Peyer's patch (tissue), 4 donors: ENCODE measurements around the gene MAOB. TPM values are rescaled to one million over a fixed set of nuclear protein-coding genes. Genes with fewer than 3 reads are reported as not detected.
"Not testable (repeated sequence)": the region's sequence is repeated elsewhere in the genome, so short reads cannot be mapped to it uniquely, and the experiment has no call there.

Source experiments
- DNase-seq, 3 donors: peaks; one replicate each; pipeline ENCODE4 v3.0.0-alpha.2; 2017 to 2019
- H3K27ac ChIP-seq, 4 donors: fragments of 200-600 bp; sonication (generic); one replicate each; pipeline ENCODE4 v1.5.1; 2016 to 2019
- H3K27me3 ChIP-seq, 2 donors: fragments of 200-600 bp; sonication (generic); one replicate each; pipeline ENCODE4 v1.5.1; 2019
- H3K36me3 ChIP-seq, 3 donors: fragments of 200-600 bp; sonication (generic); one replicate each; pipeline ENCODE4 v1.5.1; 2016 to 2019
- H3K4me1 ChIP-seq, 4 donors: fragments of 200-600 bp; sonication (generic); one replicate each; pipeline ENCODE4 v1.5.1; 2016 to 2019
- H3K4me3 ChIP-seq, 4 donors: fragments of 200-600 bp; sonication (generic); 1 replicate in 3 of 4; 2 replicates in 1 of 4; pipeline ENCODE4 v1.5.1; 2016 to 2019; ENCODE audit warnings: mild to moderate bottlenecking in 1 of 4
- H3K9me3 ChIP-seq, 4 donors: fragments of 200-600 bp; sonication (generic); one replicate each; pipeline ENCODE4 v1.5.1; 2016 to 2019; ENCODE audit warnings: mild to moderate bottlenecking in 1 of 4
- POLR2A ChIP-seq, 2 donors: fragments of 450-650 bp; IDR thresholded peaks; one replicate each; pipeline ENCODE4 v1.5.1; 2017; ENCODE audit warnings: antibody characterized with exemption in 2 of 2, mild to moderate bottlenecking in 2 of 2, moderate library complexity in 2 of 2
- total RNA-seq, 4 donors: library from RNA; depleted of rRNA; stranded (reverse); fragments of >200 nt; gene quantifications; one replicate each; pipeline ENCODE4 v1.1.0, GENCODE V29; 2016
- TF ChIP-seq, protein P1 (sequence below), 6 experiments: fragments of 450-650 bp in 4 of 6; fragments of 200-600 bp in 2 of 6; sonication (generic) in 1 of 6; IDR thresholded peaks; one replicate each; pipeline ENCODE4 v1.5.1; 2017 to 2019; ENCODE audit warnings: antibody characterized with exemption in 6 of 6, mild to moderate bottlenecking in 3 of 6, moderate library complexity in 1 of 6

Gene MAOB
- total RNA-seq, result 10 to 100 TPM; 13.2 to 81.8 (median 64.2) TPM

DNA sequence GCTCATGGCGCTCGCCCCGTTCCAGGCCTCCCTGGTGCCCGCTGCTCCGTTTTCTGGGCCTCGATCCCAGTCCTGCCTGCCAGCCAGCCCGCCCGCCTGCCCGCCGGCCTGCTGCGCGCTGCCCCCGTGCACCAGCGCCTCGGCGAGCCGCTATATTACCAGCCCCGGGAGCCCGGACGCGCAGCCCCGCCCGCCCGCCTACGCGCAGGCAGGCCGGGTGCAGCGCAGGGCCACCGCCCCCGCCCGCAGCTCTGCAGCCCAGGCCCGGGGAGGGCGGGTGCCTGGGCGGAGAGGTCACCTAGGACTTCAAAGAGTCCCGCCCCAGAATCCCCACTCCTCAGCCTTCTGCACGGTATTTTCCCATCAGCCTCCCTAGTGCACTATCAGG lies at the start of gene MAOB:
TSS of gene MAOB (minus strand) at position 157 of the 388 bp plus-strand sequence. CDS start at position 6, 151 bp downstream.
- DNase-seq, result peak in 2 of 3 donors; percentile 56 to 76
- H3K4me3 ChIP-seq, result peak within 1 kb of the TSS; percentile 20 to 57 (median 39)
- H3K4me1 ChIP-seq, result no peaks in the 10 kb centered on the region
- H3K36me3 ChIP-seq, result no peaks in the 10 kb centered on the region
- H3K9me3 ChIP-seq, result no peaks in the 10 kb centered on the region
- no peaks in the 10 kb centered on the region for H3K27me3 ChIP-seq
- TF ChIP-seq, protein P1, sequence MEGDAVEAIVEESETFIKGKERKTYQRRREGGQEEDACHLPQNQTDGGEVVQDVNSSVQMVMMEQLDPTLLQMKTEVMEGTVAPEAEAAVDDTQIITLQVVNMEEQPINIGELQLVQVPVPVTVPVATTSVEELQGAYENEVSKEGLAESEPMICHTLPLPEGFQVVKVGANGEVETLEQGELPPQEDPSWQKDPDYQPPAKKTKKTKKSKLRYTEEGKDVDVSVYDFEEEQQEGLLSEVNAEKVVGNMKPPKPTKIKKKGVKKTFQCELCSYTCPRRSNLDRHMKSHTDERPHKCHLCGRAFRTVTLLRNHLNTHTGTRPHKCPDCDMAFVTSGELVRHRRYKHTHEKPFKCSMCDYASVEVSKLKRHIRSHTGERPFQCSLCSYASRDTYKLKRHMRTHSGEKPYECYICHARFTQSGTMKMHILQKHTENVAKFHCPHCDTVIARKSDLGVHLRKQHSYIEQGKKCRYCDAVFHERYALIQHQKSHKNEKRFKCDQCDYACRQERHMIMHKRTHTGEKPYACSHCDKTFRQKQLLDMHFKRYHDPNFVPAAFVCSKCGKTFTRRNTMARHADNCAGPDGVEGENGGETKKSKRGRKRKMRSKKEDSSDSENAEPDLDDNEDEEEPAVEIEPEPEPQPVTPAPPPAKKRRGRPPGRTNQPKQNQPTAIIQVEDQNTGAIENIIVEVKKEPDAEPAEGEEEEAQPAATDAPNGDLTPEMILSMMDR (IDR thresholded peaks at IDR 0.05), result no peak
- peak in 1 of 2 donors; percentile 43 for TF ChIP-seq POLR2A (IDR thresholded peaks at IDR 0.05)
- peak within 1 kb of the TSS in 3 of 4 donors; percentile 62 to 90 (median 86) for H3K27ac ChIP-seq

DNA sequence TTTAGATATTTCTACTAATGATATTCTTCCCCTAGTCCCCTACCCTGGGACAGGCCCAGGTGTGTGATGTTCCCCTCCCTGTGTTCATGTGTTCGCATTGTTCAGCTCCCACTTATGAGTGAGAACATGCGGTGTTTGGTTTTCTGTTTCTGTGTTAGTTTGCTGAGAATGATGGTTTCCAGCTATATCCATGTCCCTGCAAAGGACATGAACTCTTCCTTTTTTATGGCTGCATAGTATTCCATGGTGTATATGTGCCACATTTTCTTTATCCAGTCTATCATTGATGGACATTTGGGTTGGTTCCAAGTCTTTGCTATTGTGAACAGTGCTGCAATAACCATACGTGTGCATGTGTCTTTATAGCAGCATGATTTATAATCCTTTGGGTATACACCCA lies 39.8 kb upstream of the MAOB start:
- not testable (repeated sequence) for H3K27me3 ChIP-seq, H3K36me3 ChIP-seq, DNase-seq, H3K27ac ChIP-seq, H3K9me3 ChIP-seq, H3K4me3 ChIP-seq, H3K4me1 ChIP-seq

DNA sequence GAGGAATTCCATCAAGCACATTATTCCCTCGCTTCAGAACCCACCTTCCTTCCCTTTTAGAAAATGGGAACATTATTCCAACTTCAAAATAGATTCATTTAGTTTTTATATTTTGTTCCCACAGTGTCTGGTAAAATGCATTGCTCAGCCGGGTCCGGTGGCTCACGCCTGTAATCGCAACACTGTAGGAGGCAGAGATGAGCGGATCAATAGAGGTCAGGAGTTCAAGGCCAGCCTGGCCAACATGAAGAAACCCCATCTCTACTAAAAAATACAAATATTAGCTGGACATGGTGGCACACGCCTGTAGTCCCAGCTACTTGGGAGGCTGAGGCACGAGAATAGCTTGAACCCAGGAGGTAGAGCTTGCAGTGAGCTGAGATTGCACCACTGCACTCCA lies 28.5 kb upstream of the MAOB start:
- not testable (repeated sequence) for H3K36me3 ChIP-seq, H3K4me3 ChIP-seq

DNA sequence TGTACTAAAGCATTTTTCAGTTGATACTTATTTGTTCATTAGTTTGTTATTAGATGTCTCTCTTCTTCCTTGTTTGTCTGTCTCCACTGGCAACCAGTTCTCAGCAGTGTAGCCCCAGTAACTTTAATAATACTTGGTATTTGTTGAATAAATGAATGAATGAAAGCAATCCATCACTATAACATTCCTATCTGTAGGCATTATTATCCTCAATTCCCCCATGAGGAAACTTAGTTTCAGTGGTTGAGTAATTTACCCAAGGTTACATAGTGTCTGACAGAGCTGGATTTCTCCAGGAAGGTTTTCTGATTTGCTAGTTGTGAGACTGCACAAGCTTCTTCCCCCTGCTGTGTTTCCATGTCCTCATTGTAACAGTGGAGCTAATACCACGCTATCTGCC lies 27.8 kb upstream of the MAOB start:
- Histone ChIP-seq H3K9me3 (no peaks in the 10 kb centered on the region), H3K27me3 (no peaks in the 10 kb centered on the region), H3K4me1 (no peaks in the 10 kb centered on the region), H3K27ac (no peak overlapping the region), H3K36me3 (no peaks in the 10 kb centered on the region), H3K4me3 (no peak overlapping the region)
- no peak for DNase-seq
- TF ChIP-seq, protein P1 (IDR thresholded peaks at IDR 0.05), result no peak
- no peak for TF ChIP-seq POLR2A (IDR thresholded peaks at IDR 0.05)

More for the DNA sequence above, 28.5 kb upstream of the MAOB start:
- H3K27ac ChIP-seq, H3K27me3 ChIP-seq, H3K4me1 ChIP-seq, DNase-seq, H3K9me3 ChIP-seq: not testable (repeated sequence)

DNA sequence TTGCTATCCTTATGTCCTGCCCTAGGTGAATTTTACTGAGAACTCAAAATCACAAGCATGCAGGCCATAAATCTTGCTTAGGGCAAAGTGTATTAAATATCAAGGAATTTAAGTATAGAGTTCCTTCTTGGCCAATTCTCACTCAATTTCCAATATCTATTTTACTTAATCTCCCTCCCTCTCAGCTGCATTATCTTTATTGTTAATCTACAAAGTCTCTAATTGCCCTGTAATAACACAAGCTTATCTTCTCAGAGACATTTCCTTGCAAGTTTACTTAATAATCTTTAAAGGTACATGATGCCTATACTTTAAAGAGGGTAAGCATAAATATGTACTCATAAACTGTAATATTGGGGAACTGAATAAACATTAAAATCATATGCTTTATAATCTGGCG lies 26.9 kb upstream of the MAOB start:
- H3K9me3 ChIP-seq, result no peaks in the 10 kb centered on the region
- H3K36me3 ChIP-seq, result no peaks in the 10 kb centered on the region
- no peaks in the 10 kb centered on the region for H3K4me1 ChIP-seq
- no peak for DNase-seq
- H3K27me3 ChIP-seq, result no peaks in the 10 kb centered on the region
- TF ChIP-seq POLR2A (IDR thresholded peaks at IDR 0.05), result no peak
- TF ChIP-seq, protein P1 (IDR thresholded peaks at IDR 0.05), result no peak
- H3K27ac ChIP-seq, result no peak overlapping the region
- no peak overlapping the region for H3K4me3 ChIP-seq

DNA sequence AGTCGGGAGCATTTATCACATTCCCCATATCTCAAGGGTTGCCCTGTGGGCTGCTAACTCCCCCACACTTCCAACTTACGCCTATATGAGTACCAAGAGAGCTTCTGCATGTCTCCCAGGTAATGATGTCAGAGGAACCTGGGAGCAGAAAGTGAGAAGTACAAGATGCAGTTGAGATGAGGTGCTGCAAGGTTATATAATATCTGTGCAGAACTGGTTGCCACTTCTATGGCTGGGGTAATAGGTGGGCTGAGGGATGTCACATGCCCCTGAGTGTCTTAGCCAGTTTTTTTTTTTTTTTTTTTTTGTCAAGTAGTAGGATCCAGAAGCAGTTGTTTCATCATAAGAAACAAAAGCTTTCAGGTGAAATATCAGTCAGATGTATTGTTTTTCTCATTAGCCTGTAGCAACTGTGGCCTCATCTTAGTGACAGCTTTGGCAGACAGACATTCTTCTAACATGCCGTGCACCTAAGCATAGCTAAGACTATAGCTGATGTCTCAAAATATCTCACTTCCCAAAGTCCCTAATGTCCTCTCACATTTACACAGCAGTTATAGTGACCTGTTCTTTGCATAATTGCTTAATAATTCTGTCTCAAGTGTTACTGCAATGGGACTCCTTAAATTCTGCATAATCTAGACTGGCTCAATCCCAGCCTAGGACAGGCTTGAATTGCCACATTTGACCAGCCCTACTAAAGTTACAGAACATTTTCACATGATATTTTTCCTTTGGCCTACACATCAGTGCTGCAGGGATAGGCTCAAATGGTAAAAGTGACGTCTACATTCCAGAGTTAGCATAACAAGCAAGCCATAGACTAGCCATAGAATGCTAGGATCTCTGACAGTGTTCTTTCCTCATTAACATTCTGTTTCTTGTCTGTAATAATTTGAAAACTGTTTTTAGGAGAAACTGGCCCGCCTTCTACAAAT lies 17.9 kb upstream of the MAOB start:
- no peak for TF ChIP-seq POLR2A (IDR thresholded peaks at IDR 0.05)
- TF ChIP-seq, protein P1 (IDR thresholded peaks at IDR 0.05), result no peak
- no peaks in the 10 kb centered on the region for H3K36me3 ChIP-seq
- H3K4me3 ChIP-seq, result no peak overlapping the region
- no peaks in the 10 kb centered on the region for H3K27me3 ChIP-seq
- no peaks in the 10 kb centered on the region for H3K4me1 ChIP-seq
- no peaks in the 10 kb centered on the region for H3K9me3 ChIP-seq
- no peak for DNase-seq
- no peak overlapping the region for H3K27ac ChIP-seq
